HG03575 (cell line): ENCODE measurements around the gene ZFHX3.

ENCODE experiments used
- ATAC-seq: cut with Tn5 transposase; IDR thresholded peaks from one replicate; pipeline ENCODE4 v1.9.1; 2021; ENCODE audit not compliant: unreplicated experiment, insufficient number of reproducible peaks, low FRiP score; ENCODE audit errors: extremely low read depth

ZFHX3 gene

GRCh38 chr16:72836181-72836580 lies 211.7 kb downstream of the ZFHX3 start:
- ATAC-seq, result no peak

GRCh38 chr16:72835086-72835485 lies 212.8 kb downstream of the ZFHX3 start:
- ATAC-seq, result no peak

GRCh38 chr16:72834499-72834898 lies 213.4 kb downstream of the ZFHX3 start:
- ATAC-seq, result no peak

GRCh38 chr16:72833969-72834368 lies 214.0 kb downstream of the ZFHX3 start:
- ATAC-seq, result no peak

GRCh38 chr16:72833482-72833881 lies 214.4 kb downstream of the ZFHX3 start:
- ATAC-seq, result no peak

- ATAC-seq, result no peak
Observed at GRCh38 chr16:72832621-72833248, 215.2 kb downstream of the ZFHX3 start.

- no peak for ATAC-seq
Observed at GRCh38 chr16:72829846-72830775, 217.8 kb downstream of the ZFHX3 start.

- no peak for ATAC-seq
Observed at GRCh38 chr16:72827866-72828265, 220.1 kb downstream of the ZFHX3 start.

GRCh38 chr16:72825912-72826621 lies 221.9 kb downstream of the ZFHX3 start:
- no peak for ATAC-seq

GRCh38 chr16:72824761-72825160 lies 223.2 kb downstream of the ZFHX3 start:
- no peak for ATAC-seq

GRCh38 chr16:72824027-72824426 lies 223.9 kb downstream of the ZFHX3 start:
- ATAC-seq, result no peak

- ATAC-seq, result no peak
Observed at GRCh38 chr16:72821185-72821950, 226.6 kb downstream of the ZFHX3 start.

- no peak for ATAC-seq
Observed at GRCh38 chr16:72819345-72819744, 228.6 kb downstream of the ZFHX3 start.

GRCh38 chr16:72818236-72818845 lies 229.6 kb downstream of the ZFHX3 start:
- no peak for ATAC-seq

- ATAC-seq, result no peak
Observed at GRCh38 chr16:72815348-72816318, 232.3 kb downstream of the ZFHX3 start.

- ATAC-seq, result no peak
Observed at GRCh38 chr16:72814226-72814625, 233.7 kb downstream of the ZFHX3 start.

GRCh38 chr16:72812672-72813071 lies 235.3 kb downstream of the ZFHX3 start:
- ATAC-seq, result no peak

- no peak for ATAC-seq
Observed at GRCh38 chr16:72811876-72812275, 236.1 kb downstream of the ZFHX3 start.
